Uterus (tissue), 4 donors: ENCODE results near the gene SIPA1L3. TPM values are rescaled to one million over a fixed set of nuclear protein-coding genes. Genes with fewer than 3 reads are reported as not detected.
A peak's percentile ranks its signal among the peaks of the same experiment; 100 is the strongest.
"Not testable (repeated sequence)": the region's sequence is repeated elsewhere in the genome, so short reads cannot be mapped to it uniquely, and the experiment has no call there.

Experiments used
- DNase-seq, 2 donors: peaks; one replicate each; pipeline ENCODE4 v3.0.0-alpha.2; 2019 to 2020
- H3K27ac ChIP-seq, 2 donors: fragments of 200-600 bp; sonication (generic); 1 replicate in 1 of 2; 2 replicates in 1 of 2; pipeline ENCODE4 v1.5.1; 2016 to 2018
- H3K27me3 ChIP-seq, 2 donors: fragments of 200-600 bp; sonication (generic); one replicate each; pipeline ENCODE4 v1.5.1; 2018 to 2019; ENCODE audit warnings: control low read depth in 1 of 2
- H3K36me3 ChIP-seq, 2 donors: fragments of 200-600 bp; sonication (generic); one replicate each; pipeline ENCODE4 v1.5.1; 2019; ENCODE audit warnings: control low read depth in 1 of 2
- H3K4me1 ChIP-seq, 2 donors: fragments of 200-600 bp; sonication (generic); one replicate each; pipeline ENCODE4 v1.5.1; 2018 to 2019; ENCODE audit warnings: control low read depth in 1 of 2
- H3K4me3 ChIP-seq, 2 donors: fragments of 200-600 bp; sonication (generic); 1 replicate in 1 of 2; 2 replicates in 1 of 2; pipeline ENCODE4 v1.5.1; 2018 to 2019; ENCODE audit warnings: mild to moderate bottlenecking in 1 of 2
- H3K9me3 ChIP-seq, 2 donors: fragments of 200-600 bp; sonication (generic); one replicate each; pipeline ENCODE4 v1.5.1; 2019; ENCODE audit warnings: control low read depth in 1 of 2
- POLR2A ChIP-seq, 2 donors: fragments of 450-650 bp; IDR thresholded peaks; one replicate each; pipeline ENCODE4 v1.6.1; 2016; ENCODE audit warnings: antibody characterized with exemption in 2 of 2, mild to moderate bottlenecking in 1 of 2, moderate library complexity in 1 of 2
- intact Hi-C: fragments of 100-400 bp; cut with DNase I; formaldehyde crosslinking; loops from one replicate; pipeline ENCODE4 v1.15.1; 2023; ENCODE audit warnings: low total_unique reads
- total RNA-seq, 4 donors: library from RNA; depleted of rRNA in 3 of 4; stranded (reverse); fragments of >200 nt in 3 of 4; gene quantifications; one replicate each; pipeline versions ENCODE4 v1.1.0 to v1.2.4, GENCODE V29; 2014 to 2023
- TF ChIP-seq, protein P1 (sequence below), 4 experiments: fragments of 200-600 bp in 2 of 4; fragments of 450-650 bp in 2 of 4; sonication (generic) in 2 of 4; IDR thresholded peaks; one replicate each; pipeline ENCODE4 v1.5.1; 2016 to 2019; ENCODE audit warnings: antibody characterized with exemption in 4 of 4, mild to moderate bottlenecking in 2 of 4, moderate library complexity in 1 of 4
- donor health status: DM: yes; HTN: yes; CAD: no.

SIPA1L3 gene
- 10 to 100 TPM; 11.5 to 41.8 (median 21.5) TPM for total RNA-seq

- H3K4me1 ChIP-seq = no peaks in the 10 kb centered on the region
- no peaks in the 10 kb centered on the region for H3K27me3 ChIP-seq
- H3K36me3 ChIP-seq = no peaks in the 10 kb centered on the region
- intact Hi-C loops = no loop called here
- no peaks in the 10 kb centered on the region for H3K9me3 ChIP-seq
- TF ChIP-seq, protein P1, sequence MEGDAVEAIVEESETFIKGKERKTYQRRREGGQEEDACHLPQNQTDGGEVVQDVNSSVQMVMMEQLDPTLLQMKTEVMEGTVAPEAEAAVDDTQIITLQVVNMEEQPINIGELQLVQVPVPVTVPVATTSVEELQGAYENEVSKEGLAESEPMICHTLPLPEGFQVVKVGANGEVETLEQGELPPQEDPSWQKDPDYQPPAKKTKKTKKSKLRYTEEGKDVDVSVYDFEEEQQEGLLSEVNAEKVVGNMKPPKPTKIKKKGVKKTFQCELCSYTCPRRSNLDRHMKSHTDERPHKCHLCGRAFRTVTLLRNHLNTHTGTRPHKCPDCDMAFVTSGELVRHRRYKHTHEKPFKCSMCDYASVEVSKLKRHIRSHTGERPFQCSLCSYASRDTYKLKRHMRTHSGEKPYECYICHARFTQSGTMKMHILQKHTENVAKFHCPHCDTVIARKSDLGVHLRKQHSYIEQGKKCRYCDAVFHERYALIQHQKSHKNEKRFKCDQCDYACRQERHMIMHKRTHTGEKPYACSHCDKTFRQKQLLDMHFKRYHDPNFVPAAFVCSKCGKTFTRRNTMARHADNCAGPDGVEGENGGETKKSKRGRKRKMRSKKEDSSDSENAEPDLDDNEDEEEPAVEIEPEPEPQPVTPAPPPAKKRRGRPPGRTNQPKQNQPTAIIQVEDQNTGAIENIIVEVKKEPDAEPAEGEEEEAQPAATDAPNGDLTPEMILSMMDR (IDR thresholded peaks at IDR 0.05) = peak in 1 of 4 experiments; percentile 31
- TF ChIP-seq POLR2A (IDR thresholded peaks at IDR 0.05) = peak; percentile 62 to 64
- peak; percentile 90 to 93 for DNase-seq
- H3K4me3 ChIP-seq = peak within 1 kb of the TSS; percentile 72 to 76
- peak within 1 kb of the TSS; percentile 55 to 56 for H3K27ac ChIP-seq
Observed at GRCh38 chr19:37906869-37907734, at the start of gene SIPA1L3. SIPA1L3 (plus strand) TSS chr19:37907208; CDS start chr19:38081566, 174,358 bp downstream.

- Histone ChIP-seq H3K27me3 (no peaks in the 10 kb centered on the region), H3K9me3 (no peaks in the 10 kb centered on the region), H3K36me3 (no peaks in the 10 kb centered on the region), H3K4me3 (no peak overlapping the region), H3K4me1 (no peaks in the 10 kb centered on the region), H3K27ac (no peak overlapping the region)
- DNase-seq = no peak
- intact Hi-C loops = no loop called here
- TF ChIP-seq POLR2A (IDR thresholded peaks at IDR 0.05) = no peak
- TF ChIP-seq, protein P1 (IDR thresholded peaks at IDR 0.05) = no peak
Observed at GRCh38 chr19:37864501-37864900, 42.5 kb upstream of the SIPA1L3 start.

DNA sequence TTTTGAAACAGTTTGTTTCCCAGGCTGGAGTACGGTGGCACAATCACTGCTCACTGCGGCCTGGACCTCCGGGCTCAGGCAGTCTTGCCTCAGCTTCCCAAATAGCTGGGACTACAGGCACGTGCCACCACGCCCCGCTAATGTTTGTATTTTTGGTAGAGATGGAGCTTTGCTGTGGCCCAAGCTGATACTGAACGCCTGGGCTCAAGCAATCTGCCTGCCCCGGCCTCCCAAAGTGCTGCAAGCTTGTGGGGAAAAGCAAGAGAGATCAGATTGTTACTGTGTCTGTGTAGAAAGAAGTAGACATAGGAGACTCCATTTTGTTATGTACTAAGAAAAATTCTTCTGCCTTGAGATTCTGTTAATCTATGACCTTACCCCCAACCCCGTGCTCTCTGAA lies 41.1 kb upstream of the SIPA1L3 start:
- H3K36me3 ChIP-seq, H3K4me1 ChIP-seq, DNase-seq, H3K27ac ChIP-seq, intact Hi-C loops, H3K27me3 ChIP-seq, H3K4me3 ChIP-seq, H3K9me3 ChIP-seq: not testable (repeated sequence)

DNA sequence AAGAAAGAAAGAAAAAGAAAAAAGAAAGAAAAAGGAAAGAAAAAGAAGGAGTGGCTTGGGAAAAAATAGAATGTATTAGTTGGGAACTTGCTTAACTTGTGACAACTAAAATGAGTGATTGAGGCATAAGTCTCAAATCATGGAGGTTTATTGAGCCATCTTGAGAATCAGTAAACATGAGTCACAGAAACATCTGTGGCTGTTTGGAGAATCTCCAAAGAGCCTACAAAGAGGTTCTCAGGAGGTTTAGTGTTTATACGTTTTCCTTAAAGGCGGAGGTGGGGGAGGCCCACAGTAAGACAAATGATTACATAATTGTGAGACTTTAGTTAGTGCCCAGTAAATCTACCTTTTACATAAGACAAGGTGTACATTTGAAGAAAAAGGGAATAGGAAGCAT lies 39.2 kb upstream of the SIPA1L3 start:
- Histone ChIP-seq H3K27me3 (no peaks in the 10 kb centered on the region), H3K9me3 (no peaks in the 10 kb centered on the region), H3K36me3 (no peaks in the 10 kb centered on the region), H3K4me3 (no peak overlapping the region), H3K4me1 (no peaks in the 10 kb centered on the region), H3K27ac (no peak overlapping the region)
- DNase-seq = no peak
- intact Hi-C loops = no loop called here
- TF ChIP-seq, protein P1 (IDR thresholded peaks at IDR 0.05) = no peak
- TF ChIP-seq POLR2A (IDR thresholded peaks at IDR 0.05) = no peak

- Histone ChIP-seq H3K9me3 (no peaks in the 10 kb centered on the region), H3K27ac (no peak overlapping the region), H3K4me3 (no peak overlapping the region), H3K36me3 (no peaks in the 10 kb centered on the region), H3K4me1 (no peaks in the 10 kb centered on the region), H3K27me3 (no peaks in the 10 kb centered on the region)
- no peak for TF ChIP-seq POLR2A (IDR thresholded peaks at IDR 0.05)
- TF ChIP-seq, protein P1 (IDR thresholded peaks at IDR 0.05) = no peak
- intact Hi-C loops = no loop called here
- no peak for DNase-seq
Observed at GRCh38 chr19:37869766-37870340, 37.2 kb upstream of the SIPA1L3 start.
